HUES64 (cell line): ENCODE results near the gene EME2.

Experiments used
- H3K27ac ChIP-seq: 2 replicates; pipeline ENCODE4 v1.7.0; 2013; ENCODE audit warnings: low read depth, low read length, inconsistent platforms
- H3K27me3 ChIP-seq: 2 replicates; pipeline ENCODE4 v1.6.1; 2013; ENCODE audit warnings: mild to moderate bottlenecking, low read length; ENCODE audit not compliant: insufficient read depth
- H3K36me3 ChIP-seq: 2 replicates; pipeline ENCODE4 v1.6.1; 2013; ENCODE audit warnings: mild to moderate bottlenecking, low read length; ENCODE audit not compliant: insufficient read depth
- H3K4me1 ChIP-seq: 2 replicates; pipeline ENCODE4 v1.6.1; 2013; ENCODE audit warnings: mild to moderate bottlenecking, low read length, moderate library complexity; ENCODE audit not compliant: insufficient read depth
- H3K4me3 ChIP-seq: 2 replicates; pipeline ENCODE4 v1.5.1; 2013; ENCODE audit warnings: mild to moderate bottlenecking, low read length, moderate library complexity
- H3K9ac ChIP-seq: 2 replicates; pipeline ENCODE4 v1.6.1; 2013; ENCODE audit warnings: mild to moderate bottlenecking, low read depth, low read length
- H3K9me3 ChIP-seq: 2 replicates; pipeline ENCODE4 v1.6.1; 2013; ENCODE audit warnings: low read depth, low read length; ENCODE audit not compliant: insufficient read depth
- WGBS: fragments of 150-250, 120-280 bp; methylation state at CpG from one replicate; pipeline ENCODE4 v1.1.7; 2013; ENCODE audit warnings: missing lambda C conversion rate; 5-methylcytosine and 5-hydroxymethylcytosine counted together

Gene EME2

DNA sequence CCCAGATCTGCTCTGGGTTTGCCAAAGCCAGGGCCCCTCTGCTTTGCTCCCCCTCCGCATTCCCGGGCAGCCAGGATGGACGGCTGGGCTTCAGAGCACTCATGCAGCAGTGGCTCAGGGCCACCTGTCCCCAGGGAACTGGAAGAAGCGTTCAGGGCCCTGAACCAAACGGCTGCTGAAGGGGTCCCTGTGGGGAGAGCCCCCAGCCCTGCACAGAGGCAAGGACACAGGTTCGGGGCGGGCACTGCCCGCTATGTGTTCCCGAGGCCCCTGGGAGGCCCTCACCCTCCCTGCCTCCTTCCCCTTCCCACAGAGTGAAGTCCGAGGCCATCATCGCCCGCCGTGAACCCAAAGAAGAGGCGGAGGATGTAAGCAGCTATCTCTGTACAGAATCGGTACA, 11.7 kb upstream of the EME2 start:
- Histone ChIP-seq H3K4me1 (no peaks in the 10 kb centered on the region), H3K36me3 (peaks cover 11% of the 10 kb centered on the region; the same call in 1 of the 2 replicates), H3K27ac (no peak overlapping the region), H3K27me3 (no peaks in the 10 kb centered on the region), H3K4me3 (no peak overlapping the region), H3K9ac (no peak overlapping the region), H3K9me3 (no peaks in the 10 kb centered on the region)
- WGBS = 94% methylated on average over 15 of the region's 15 CpGs

DNA sequence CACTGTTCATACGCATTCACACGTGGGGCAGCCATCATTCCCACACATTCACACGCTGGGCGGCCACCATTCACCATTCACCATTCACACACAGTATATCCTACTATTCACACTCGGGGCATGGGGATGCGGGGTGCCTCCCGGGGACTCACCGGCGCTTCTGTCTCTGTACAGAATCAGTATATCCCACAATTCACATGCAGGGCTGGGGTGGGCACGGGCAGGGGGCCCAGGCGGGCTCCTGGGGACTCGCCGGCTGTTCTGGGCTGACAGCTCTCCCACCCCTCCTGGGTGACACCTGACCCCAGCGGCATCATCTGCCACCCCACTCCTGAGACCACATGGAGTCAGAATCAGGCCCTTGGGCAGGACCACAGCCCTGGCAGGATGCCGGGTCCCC, 10.9 kb upstream of the EME2 start:
- 92% methylated on average over 15 of the region's 15 CpGs for WGBS
- no peaks in the 10 kb centered on the region for H3K27me3 ChIP-seq
- H3K27ac ChIP-seq = no peak overlapping the region
- no peaks in the 10 kb centered on the region for H3K4me1 ChIP-seq
- peaks cover 11% of the 10 kb centered on the region; the same call in 1 of the 2 replicates for H3K36me3 ChIP-seq
- H3K9me3 ChIP-seq = no peaks in the 10 kb centered on the region
- H3K9ac ChIP-seq = no peak overlapping the region
- no peak overlapping the region for H3K4me3 ChIP-seq

DNA sequence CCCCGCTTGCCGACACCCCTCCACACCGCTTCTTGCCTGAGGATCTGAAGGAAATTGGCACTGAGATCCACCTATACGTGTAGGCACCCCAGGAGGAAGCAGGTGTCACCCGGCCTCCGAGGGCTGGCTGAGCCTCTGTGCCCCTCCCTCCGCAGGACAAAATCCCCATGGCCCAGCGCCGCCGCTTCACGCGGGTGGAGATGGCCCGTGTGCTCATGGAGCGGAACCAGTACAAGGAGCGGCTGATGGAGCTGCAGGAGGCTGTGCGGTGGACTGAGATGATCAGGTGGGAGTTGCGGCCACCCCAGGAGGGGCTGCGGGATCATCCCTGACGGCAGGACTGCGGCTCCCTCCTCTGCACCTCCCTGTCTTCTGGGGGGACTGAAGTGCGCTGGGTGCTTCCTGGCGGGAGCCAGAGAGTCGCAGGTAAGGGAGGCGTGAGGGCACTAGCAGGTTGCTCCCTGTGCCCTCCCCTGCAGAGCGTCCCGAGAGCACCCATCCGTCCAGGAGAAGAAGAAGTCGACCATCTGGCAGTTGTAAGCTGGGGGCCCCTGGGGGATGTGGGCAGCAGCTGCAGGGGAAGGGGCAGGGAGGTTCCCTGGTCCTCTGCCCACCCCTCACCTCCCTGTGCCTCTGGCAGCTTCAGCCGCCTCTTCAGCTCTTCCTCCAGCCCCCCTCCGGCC, 10.3 kb upstream of the EME2 start:
- no peaks in the 10 kb centered on the region for H3K9me3 ChIP-seq
- H3K4me3 ChIP-seq = no peak overlapping the region
- no peaks in the 10 kb centered on the region for H3K4me1 ChIP-seq
- no peaks in the 10 kb centered on the region for H3K27me3 ChIP-seq
- WGBS = 94% methylated on average over 30 of the region's 30 CpGs
- no peak overlapping the region for H3K27ac ChIP-seq
- H3K9ac ChIP-seq = no peak overlapping the region
- H3K36me3 ChIP-seq = peaks cover 17% of the 10 kb centered on the region; the same call in 1 of the 2 replicates

DNA sequence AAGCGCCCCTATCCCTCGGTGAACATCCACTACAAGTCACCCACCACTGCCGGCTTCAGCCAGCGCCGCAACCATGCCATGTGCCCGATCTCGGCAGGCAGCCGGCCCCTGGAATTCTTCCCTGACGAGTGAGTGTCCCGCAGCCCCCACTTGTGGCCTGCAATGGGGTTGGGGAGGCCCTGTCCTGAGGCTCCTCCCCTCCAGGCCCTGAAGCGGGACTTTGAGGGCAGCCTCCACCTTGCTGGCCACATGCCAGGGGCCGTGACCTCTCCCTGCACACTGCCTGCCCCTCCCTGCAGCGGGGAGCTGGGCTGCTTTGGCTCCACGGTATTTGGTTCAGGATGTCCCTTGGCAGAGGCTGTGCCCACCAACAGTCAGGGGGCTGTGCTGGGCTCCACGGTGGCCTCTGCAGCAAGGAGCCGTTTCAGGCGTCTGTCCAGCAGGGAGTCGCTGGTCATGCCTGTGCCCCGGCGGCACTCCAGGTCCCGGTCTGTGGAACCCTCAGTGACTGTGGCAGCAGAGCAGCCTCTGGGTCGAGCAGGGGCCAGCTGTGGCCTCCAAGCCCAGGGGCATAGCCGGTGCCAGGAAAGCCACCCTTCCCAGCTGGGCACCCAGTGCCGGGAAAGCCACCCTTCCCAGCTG, 9.6 kb upstream of the EME2 start:
- Histone ChIP-seq H3K27ac (no peak overlapping the region), H3K9ac (no peak overlapping the region; the same call in 1 of the 2 replicates), H3K27me3 (no peaks in the 10 kb centered on the region), H3K4me1 (no peaks in the 10 kb centered on the region), H3K4me3 (no peak overlapping the region), H3K9me3 (no peaks in the 10 kb centered on the region), H3K36me3 (peaks cover 24% of the 10 kb centered on the region; the same call in 1 of the 2 replicates)
- 92% methylated on average over 24 of the region's 24 CpGs for WGBS

DNA sequence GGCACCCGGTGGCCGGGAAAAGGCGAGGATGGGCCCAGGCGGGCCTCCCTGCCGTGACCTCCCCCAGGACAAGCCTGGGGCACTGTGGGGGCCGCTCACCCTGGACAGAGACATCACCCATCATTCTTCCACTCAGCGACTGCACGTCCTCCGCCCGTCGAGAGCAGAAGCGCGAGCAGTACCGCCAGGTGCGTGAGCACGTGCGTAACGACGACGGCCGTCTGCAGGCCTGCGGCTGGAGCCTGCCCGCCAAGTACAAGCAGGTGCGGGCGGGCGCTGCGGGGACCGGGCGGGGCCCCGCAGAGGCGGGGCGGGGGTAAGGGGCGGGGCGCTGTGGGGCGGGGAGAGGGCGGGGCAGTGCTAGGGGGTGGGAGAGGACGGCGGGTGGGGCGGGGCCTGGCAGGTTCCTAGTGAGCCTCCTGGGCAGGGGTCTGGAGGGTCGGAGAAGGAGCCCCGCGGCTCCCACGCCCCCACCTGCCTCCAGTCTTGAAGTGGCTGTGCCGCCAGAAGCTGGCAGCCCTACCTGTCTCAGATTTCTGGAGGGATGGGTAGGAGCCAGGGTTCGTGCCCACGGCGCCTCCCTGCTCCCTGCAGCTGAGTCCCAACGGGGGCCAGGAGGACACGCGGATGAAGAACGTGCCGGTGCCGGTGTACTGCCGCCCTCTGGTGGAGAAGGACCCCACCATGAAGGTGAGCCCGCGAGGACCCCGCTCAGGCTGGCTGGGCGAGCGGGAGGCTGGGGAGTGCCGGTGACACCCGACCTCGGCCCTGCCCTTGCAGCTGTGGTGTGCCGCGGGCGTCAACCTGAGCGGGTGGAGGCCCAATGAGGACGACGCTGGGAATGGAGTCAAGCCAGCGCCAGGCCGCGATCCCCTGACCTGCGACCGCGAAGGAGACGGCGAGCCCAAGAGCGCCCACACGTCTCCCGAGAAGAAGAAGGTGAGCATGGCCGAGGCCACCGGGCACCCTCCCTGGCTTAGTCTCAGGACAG, 8.8 kb upstream of the EME2 start:
- Histone ChIP-seq H3K27me3 (no peaks in the 10 kb centered on the region), H3K4me3 (peak overlapping the region; percentile 37), H3K9ac (peak overlapping the region; percentile 4; the same call in 1 of the 2 replicates), H3K9me3 (no peaks in the 10 kb centered on the region), H3K27ac (peak overlapping the region; percentile 26; the same call in 1 of the 2 replicates), H3K36me3 (peaks cover 30% of the 10 kb centered on the region; the same call in 1 of the 2 replicates), H3K4me1 (no peaks in the 10 kb centered on the region)
- WGBS = 50% methylated on average over 68 of the region's 81 CpGs

DNA sequence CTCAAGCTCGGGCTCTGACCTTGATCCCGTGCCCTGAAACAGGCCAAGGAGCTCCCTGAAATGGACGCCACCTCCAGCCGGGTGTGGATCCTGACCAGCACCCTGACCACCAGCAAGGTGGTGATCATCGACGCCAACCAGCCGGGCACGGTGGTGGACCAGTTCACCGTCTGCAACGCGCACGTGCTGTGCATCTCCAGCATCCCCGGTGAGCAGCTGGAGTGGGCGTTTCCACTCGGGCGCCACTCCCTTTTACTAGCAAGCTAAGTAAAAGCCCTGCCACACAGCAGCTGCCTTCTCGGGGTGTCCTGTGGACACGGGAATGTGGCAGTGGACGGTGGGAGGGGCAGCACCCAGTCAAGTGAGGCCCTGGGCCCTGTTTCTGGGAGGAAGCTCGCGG, 7.6 kb upstream of the EME2 start:
- Histone ChIP-seq H3K4me1 (no peaks in the 10 kb centered on the region), H3K27me3 (no peaks in the 10 kb centered on the region), H3K9ac (no peak overlapping the region), H3K9me3 (no peaks in the 10 kb centered on the region), H3K27ac (no peak overlapping the region), H3K36me3 (peaks cover 30% of the 10 kb centered on the region), H3K4me3 (no peak overlapping the region)
- WGBS = 96% methylated on average over 21 of the region's 21 CpGs

DNA sequence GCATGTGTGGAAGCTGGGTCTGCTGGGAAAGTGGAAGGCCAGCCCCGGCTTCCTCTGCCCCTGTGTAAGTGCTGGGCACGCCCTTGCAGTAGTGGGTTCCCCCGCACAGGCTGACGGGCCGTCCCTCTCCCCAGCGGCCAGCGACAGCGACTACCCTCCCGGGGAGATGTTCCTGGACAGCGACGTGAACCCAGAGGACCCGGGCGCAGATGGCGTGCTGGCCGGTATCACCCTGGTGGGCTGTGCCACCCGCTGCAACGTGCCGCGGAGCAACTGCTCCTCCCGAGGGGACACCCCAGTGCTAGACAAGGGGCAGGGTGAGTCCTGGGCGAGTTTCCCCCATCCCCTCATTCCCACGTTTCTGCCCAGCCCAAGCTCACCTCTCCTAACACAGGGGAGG, 6.8 kb upstream of the EME2 start:
- H3K4me3 ChIP-seq = no peak overlapping the region
- no peak overlapping the region for H3K9ac ChIP-seq
- 91% methylated on average over 22 of the region's 22 CpGs for WGBS
- H3K36me3 ChIP-seq = peaks cover 27% of the 10 kb centered on the region
- H3K9me3 ChIP-seq = no peaks in the 10 kb centered on the region
- no peak overlapping the region for H3K27ac ChIP-seq
- no peaks in the 10 kb centered on the region for H3K27me3 ChIP-seq
- no peaks in the 10 kb centered on the region for H3K4me1 ChIP-seq

DNA sequence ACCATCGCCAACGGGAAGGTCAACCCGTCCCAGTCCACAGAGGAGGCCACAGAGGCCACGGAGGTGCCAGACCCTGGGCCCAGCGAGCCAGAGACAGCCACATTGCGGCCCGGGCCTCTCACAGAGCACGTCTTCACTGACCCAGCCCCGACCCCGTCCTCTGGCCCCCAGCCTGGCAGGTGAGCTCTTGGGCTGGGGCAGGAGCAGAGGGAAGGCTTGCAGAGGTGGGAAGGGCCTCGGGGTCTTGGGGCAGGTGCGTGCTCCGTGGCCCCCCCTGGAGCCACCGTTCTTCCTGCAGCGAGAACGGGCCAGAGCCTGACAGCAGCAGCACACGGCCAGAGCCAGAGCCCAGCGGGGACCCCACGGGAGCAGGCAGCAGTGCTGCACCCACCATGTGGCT, 6.4 kb upstream of the EME2 start:
- no peaks in the 10 kb centered on the region for H3K4me1 ChIP-seq
- no peaks in the 10 kb centered on the region for H3K9me3 ChIP-seq
- no peak overlapping the region for H3K27ac ChIP-seq
- peaks cover 27% of the 10 kb centered on the region for H3K36me3 ChIP-seq
- WGBS = 95% methylated on average over 19 of the region's 19 CpGs
- no peaks in the 10 kb centered on the region for H3K27me3 ChIP-seq
- H3K4me3 ChIP-seq = no peak overlapping the region
- no peak overlapping the region for H3K9ac ChIP-seq

DNA sequence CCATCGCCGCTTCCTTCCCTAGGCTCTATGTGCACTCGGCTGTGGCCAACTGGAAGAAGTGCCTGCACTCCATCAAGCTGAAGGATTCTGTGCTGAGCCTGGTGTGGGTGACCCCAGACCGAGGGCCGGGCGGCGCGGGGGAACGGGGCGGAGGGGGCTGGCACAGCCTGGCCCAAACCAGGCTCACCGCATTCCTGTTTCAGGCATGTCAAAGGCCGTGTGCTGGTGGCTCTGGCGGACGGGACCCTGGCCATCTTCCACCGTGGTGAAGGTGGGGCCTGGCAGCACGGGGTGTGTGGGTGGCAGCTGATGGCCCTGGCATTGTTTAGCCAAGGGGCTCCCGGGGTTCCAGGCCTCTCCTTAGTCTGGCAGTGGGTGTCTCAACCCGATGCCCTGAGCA, 5.9 kb upstream of the EME2 start:
- no peaks in the 10 kb centered on the region for H3K9me3 ChIP-seq
- H3K4me1 ChIP-seq = no peaks in the 10 kb centered on the region
- no peak overlapping the region for H3K4me3 ChIP-seq
- H3K27ac ChIP-seq = no peak overlapping the region
- 96% methylated on average over 18 of the region's 18 CpGs for WGBS
- H3K27me3 ChIP-seq = no peaks in the 10 kb centered on the region
- no peak overlapping the region for H3K9ac ChIP-seq
- peaks cover 27% of the 10 kb centered on the region for H3K36me3 ChIP-seq

DNA sequence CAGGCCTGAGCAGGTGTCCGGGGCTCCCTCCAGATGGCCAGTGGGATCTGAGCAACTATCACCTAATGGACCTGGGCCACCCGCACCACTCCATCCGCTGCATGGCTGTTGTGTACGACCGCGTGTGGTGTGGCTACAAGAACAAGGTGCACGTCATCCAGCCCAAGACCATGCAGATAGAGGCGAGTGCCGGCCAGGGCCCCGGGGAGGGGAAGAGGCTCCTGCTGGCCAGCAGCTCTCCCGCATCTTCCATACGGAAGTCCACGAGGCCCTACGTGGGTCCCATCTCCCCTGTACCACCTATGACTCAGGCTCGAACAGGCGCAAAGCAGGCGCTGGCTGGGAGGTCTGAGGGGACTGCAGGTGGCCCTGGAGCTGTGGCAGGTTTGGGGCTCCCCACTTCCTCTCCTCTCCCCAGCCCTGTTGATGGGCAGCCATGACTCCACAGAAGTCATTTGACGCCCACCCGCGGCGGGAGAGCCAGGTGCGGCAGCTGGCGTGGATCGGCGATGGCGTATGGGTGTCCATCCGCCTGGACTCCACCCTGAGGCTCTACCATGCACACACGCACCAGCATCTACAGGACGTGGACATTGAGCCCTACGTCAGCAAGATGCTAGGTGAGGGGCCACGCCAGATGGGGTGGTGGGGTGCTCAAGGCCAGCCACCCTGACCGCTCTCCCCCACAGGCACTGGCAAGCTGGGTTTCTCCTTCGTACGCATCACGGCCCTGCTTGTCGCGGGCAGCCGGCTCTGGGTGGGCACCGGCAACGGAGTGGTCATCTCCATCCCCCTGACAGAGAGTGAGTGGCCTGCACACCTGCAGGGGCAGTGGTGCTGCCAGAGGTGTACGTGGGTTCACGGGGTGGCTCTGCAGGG, 5.3 kb upstream of the EME2 start:
- Histone ChIP-seq H3K9me3 (no peaks in the 10 kb centered on the region), H3K9ac (no peak overlapping the region), H3K4me1 (no peaks in the 10 kb centered on the region), H3K27ac (no peak overlapping the region), H3K27me3 (no peaks in the 10 kb centered on the region), H3K36me3 (peaks cover 27% of the 10 kb centered on the region), H3K4me3 (no peak overlapping the region)
- 94% methylated on average over 42 of the region's 42 CpGs for WGBS
